Activated effector memory CD4-positive, alpha-beta T cell treated with anti-CD3 and anti-CD28 coated beads, Interleukin-2, amount 50 U/mL, for 16 hours (primary cell): ENCODE data around the gene TAF4B.
A peak's percentile ranks its signal among the peaks of the same experiment; 100 is the strongest.
"Not testable (repeated sequence)": the region's sequence is repeated elsewhere in the genome, so short reads cannot be mapped to it uniquely, and the experiment has no call there.

Experiments
- DNase-seq: peaks from one replicate; pipeline ENCODE4 v3.0.0-alpha.2; 2020

Gene TAF4B, protein sequence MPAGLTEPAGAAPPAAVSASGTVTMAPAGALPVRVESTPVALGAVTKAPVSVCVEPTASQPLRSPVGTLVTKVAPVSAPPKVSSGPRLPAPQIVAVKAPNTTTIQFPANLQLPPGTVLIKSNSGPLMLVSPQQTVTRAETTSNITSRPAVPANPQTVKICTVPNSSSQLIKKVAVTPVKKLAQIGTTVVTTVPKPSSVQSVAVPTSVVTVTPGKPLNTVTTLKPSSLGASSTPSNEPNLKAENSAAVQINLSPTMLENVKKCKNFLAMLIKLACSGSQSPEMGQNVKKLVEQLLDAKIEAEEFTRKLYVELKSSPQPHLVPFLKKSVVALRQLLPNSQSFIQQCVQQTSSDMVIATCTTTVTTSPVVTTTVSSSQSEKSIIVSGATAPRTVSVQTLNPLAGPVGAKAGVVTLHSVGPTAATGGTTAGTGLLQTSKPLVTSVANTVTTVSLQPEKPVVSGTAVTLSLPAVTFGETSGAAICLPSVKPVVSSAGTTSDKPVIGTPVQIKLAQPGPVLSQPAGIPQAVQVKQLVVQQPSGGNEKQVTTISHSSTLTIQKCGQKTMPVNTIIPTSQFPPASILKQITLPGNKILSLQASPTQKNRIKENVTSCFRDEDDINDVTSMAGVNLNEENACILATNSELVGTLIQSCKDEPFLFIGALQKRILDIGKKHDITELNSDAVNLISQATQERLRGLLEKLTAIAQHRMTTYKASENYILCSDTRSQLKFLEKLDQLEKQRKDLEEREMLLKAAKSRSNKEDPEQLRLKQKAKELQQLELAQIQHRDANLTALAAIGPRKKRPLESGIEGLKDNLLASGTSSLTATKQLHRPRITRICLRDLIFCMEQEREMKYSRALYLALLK

DNA sequence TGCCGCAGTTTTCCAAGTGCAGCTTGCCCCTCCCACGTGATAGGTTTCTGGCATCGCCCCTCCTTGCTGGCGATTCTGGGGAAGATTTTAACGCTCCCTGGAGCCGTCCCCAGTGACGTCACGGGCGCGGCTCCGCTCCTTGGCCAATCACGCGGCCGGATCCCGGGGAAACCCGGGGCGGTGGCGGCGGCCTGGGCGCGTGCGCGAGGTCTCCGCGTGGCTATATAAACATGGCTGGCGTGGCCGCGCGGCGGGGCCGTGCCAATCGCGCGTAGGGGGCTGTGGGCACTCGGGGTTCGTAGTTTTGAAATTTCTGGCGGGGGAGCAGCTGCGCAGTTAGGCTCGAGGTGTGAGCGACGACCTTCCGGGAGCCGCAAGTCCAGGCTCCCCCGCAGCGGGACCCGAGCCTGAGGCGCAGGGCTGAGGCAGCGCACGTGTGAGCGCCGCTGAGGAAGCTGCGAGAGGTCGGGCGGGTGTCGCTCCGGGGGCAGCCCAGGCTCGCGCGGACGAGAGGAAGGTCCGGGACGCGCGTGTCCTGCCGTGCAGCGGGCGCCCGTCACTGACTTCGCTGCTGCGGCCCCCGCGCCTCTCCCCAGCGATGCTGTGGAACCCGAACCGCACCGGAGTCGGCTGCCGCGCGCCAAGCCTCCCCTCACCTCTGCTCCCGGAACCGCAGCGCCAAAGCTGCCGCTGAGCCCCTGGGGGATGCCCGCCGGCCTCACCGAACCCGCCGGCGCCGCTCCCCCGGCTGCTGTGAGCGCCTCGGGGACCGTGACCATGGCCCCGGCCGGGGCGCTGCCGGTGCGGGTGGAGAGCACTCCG lies at the start of gene TAF4B:
TAF4B (plus strand) TSS at position 217 of the 822 bp plus-strand sequence; CDS start at position 706, 489 bp downstream.
- DNase-seq = peak; percentile 98

DNA sequence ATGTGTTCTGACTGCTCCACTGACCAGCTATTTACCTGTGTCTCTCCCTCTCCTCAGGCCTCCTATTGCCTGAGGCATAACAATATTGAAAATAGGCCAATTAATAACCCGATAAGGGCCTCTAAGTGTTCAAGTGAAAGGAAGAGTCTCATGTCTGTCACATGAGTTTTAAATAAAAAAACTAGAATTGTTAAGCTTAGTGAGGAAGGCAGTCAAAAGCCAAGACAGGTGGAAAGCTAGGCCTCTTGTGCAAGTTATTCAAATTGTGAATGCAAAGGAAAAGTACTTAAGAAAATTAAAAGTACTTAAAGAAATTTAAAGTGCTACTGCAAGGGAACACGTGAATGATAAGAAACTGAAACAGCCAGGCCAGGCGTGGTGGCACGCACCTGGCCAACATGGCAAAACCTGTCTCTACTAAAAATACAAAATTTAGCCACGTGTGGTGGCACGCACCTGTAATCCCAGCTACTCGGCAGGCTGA lies 44.9 kb upstream of the TAF4B start:
- no peak for DNase-seq

DNA sequence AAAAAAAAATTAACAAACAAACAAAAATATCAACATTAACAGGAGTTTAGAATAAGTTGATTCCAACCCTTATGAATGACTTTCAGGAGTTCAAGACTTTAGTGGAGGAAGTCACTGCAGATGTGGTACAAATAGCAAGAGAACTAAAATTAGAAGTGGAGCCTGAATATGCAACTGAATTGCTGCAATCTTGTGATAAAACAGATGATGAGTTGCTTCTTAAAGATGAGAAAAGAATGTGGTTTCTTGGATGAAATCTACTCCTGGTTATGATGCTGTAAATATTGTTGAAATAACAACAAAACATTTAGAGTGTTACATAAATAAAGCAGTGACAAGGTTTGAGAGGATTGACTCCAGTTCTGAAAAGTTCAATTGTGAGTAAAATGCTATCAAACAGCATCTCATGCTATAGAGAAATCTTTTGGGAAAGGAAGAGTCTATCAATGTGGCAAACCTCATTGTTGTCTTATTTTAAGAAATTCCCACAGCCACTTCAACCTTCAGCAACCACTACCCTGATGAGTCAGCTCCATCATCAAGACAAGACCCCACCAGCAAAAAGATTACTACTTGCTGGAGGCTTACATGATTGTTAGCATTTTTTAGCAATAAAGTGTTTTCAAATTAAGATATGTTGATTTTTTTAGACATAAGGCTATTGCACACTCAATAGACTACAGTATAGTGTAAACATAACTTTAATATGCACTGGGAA lies 42.7 kb upstream of the TAF4B start:
- no peak for DNase-seq

DNA sequence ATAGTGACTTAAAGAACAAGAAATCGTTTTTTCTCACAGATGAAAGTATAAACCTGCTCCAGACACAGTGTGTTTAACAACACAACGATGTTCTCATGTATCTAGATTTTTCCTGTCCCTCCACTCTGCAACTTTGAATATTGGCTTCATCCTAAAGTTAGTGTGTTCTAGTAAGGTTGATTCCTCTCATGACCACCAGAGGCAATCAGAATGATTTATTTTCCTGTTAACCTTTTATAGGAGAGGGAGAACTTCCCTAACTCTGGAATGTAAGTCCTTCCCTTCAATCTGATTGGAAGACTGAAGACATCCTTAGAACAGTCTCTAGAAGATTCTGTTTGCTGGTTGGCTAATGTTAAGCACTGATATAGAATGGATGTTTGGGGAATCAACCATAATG lies 41.0 kb upstream of the TAF4B start:
- no peak for DNase-seq

DNA sequence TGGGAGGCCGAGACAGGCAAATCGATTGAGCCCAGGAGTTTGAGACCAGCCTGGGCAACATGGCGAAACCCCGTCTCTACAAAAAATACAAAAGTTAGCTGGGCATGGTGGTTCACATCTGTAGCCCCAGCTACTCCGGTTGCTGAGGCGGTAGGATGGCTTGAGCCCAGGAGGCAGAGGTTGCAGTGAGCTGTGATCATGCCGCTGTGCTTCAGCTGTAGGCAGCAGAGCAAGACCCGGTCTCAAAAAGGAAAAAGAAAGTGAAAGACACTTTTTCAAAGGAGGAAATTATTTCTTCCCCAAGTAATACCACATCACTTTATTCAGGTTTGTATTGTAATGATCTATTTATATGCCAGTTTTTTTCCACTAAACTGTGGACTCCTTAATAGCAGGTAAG lies 35.7 kb upstream of the TAF4B start:
- peak; percentile 73 for DNase-seq

DNA sequence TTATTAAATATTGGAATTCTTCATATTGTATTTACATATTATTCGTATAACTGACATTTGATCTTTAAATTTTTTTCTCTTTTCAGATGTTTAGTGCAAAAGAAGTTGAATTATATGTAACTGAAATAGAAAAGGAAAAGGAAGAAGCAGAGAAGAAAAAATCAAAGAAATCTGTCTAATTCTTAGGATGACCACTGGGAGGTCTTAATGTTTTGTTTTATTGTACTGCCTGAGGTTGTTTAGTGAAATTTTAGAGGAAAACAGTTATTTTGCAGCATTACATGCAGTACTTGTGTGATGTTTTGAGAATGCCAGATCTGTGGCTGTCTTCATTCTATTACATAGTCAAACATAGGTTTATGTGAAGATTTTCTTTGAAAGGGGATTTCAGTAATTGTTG lies 34.0 kb upstream of the TAF4B start:
- no peak for DNase-seq

DNA sequence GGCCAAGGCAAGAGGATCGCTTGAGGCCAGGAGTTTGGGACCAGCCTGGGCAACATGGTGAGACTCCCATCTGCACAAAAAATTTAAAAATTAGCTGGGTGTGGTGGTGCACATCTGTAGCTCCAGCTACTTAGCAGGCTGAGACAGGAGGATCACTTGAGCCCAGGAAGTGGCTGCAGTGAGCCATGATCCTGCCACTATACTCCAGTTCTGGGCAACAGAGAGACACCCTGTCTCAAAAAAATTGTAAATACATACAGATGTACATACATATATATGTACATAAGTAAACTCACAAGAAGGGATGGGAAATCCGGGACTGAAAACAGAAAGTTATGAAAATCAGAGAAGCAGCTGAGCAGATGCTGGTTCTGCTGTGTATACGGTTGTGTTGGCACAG lies 29.6 kb upstream of the TAF4B start:
- DNase-seq = no peak

DNA sequence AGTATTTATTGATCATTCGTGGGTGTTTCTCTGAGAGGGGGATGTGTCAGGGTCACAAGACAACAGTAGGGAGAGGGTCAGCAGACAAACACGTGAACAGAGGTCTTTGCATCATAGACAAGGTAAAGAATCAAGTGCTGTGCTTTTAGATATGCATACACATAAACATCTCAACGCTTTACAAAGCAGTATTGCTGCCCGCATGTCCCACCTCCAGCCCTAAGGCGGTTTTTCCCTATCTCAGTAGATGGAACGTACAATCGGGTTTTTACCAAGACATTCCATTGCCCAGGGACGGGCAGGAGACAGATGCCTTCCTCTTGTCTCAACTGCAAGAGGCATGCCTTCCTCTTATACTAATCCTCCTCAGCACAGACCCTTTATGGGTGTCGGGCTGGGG lies 24.2 kb upstream of the TAF4B start:
- DNase-seq = not testable (repeated sequence)

DNA sequence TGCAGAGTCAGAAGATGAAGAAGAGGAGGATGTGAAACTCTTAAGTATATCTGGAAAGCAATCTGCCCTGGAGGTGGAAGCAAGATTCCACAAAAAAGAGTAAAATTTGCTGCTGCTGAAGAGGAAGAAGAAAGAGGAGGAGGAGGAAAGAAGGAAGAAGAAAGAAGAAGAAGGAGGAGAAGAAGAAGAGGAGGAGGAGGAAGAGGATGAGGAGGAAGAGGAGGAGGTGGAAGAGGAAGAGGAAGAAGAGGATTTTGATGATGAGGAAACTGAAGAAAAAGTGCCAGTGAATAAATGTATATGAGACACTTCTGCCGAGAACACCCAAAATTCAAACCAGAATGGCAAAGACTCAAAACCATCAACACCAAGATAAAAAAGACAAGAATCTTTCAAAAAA lies 20.9 kb upstream of the TAF4B start:
- no peak for DNase-seq

DNA sequence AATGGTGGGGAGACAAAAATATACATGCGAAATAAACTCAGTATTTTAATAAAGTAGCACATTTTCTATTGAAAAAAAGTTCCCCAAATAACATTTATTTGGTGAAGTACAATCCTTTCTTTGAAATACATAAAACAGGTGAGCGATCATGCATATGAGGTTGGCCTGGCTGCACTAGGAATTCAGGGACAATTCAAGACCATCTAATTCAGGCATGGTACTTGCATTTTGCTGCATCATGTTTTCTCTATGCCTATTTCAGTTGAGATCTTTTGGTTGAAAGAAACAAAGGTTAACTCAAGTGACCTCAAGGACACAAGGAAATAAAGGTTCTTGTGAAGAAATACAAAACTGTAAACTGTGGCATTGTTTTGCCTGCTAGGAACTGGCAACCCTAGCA lies 19.8 kb upstream of the TAF4B start:
- DNase-seq = no peak

DNA sequence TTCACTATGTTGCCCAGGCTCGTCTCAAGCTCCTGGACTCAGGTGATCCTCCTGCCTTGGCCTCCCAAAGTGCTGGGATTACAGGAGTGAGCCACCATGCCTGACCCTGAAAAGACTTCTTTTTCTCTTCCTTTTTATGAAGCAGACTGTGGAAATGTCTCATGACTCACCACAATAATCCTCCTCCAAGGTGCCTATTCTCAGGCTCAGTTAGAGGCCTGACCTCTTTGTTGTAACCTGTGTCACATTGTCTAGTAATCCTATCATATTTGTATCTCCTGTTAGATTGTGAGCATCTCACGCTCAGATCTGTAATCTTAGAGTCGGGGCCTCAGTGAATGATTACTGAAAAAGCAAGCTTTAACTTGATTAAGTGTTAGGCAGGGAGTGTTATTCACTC lies 18.3 kb upstream of the TAF4B start:
- DNase-seq = no peak

DNA sequence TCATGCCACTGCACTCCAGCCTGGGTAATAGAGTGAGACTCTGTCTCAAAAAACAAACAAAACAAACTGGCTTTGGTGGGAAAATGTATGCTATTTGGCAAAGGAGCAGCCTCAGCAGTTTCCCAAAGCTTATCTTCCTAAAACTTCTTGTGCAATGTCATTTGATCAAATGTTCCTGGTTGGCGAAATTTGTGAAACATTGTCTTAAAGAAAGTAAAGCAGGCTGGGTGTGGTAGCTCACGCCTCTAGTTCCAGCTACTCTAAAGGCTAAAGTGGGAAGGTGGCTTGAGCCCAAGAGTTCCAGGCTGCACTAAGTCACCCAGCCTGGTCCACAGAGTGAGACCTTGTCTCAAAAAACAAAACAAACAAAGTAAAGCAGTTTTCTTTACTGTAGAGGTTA lies 17.3 kb upstream of the TAF4B start:
- no peak for DNase-seq

DNA sequence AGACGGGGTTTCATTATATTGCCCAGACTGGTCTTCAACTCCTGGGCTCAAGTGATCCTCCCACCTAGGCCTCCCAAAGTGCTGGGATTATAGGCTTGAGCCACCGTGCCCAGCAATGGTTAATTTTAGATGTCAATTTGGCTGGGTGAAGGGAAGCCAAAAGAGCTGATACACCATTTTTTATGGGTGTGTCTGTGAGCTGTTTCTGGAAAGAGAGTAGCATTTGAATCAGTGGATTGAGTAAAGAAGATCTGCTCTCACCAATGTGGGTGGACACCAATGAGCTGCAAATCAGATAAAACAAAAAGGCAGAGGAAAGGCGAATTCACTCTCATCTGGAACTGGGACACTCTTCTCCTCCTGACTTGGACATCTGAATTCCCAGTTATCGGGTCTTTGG lies 16.1 kb upstream of the TAF4B start:
- no peak for DNase-seq

DNA sequence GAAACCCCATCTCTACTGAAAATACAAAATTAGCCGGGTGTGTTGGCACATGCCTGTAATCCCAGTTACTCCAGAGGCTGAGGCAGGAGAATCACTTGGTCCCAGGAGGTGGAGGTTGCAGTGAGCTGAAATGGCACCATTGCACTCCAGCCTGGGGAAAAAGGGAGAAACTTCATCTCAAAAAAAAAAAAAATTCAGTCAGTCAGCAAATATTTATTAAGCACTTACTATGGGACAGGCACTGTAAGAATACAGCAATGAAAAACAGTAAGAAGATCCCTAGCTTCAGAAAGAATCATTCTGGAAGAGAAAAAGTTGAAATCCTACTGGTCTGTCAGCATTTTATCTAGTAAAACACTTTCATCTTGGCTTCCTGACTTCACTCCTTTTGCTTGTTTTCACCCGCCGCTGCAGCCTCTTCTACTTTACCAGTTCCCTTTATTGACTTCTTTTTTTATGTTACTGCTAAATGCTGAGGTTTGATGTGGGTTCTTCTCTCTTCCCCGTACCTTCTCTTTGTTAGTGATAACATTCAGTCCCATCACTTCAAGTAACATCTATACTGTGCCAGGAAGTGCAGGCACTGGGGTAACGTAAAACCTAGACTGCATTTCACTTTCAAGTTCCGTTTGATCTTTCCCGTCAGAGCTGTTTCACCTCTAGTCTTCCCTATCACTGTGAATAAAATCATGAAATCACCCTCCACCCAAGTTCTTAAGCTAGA lies 10.8 kb upstream of the TAF4B start:
- peak; percentile 66 for DNase-seq

DNA sequence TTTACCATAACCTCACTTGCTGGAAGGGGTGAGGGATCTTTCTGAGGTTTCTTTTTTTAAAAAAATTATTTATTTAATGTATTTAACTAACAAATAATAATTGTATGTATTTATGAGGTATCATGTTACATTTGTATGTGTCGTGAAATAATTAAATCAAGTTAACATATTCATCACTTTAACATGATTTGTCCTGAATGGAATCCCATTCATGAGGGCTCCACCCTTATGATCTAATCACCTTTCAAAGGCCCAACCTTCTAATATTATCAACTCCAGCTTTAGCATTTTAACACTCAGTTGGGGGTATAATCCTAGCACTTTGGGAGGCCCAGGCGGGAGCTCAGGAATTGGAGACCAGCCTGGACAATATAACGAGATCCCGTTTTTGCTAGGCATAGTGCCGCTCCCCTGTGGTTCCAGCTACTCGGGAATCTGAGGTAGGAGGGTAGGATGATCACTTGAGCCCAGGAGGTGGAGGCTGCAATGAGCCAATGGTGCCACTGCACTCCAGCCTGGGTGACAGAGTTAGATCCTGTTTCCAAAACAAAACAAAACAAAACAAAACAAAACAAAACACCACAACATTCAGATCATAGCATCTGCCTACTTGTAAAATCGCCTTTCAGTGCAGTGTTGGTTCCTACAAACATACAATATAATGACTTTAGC lies 1.1 kb upstream of the TAF4B start:
- no peak for DNase-seq

DNA sequence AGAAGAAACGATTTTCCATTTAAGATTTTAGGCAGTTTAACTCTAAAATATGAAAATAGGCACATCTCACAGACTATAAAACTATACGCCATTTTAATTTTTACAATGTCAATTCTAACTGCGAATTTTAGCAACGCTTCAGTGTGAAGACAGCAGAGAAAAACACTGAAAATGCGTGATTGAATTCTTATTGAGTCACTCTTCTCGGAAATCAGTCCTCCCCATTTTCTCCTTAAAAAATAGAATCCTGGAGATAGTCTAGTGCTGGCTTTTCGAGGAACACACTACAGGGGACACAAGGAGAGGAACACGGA lies 373 bp upstream of the TAF4B start:
- no peak for DNase-seq

DNA sequence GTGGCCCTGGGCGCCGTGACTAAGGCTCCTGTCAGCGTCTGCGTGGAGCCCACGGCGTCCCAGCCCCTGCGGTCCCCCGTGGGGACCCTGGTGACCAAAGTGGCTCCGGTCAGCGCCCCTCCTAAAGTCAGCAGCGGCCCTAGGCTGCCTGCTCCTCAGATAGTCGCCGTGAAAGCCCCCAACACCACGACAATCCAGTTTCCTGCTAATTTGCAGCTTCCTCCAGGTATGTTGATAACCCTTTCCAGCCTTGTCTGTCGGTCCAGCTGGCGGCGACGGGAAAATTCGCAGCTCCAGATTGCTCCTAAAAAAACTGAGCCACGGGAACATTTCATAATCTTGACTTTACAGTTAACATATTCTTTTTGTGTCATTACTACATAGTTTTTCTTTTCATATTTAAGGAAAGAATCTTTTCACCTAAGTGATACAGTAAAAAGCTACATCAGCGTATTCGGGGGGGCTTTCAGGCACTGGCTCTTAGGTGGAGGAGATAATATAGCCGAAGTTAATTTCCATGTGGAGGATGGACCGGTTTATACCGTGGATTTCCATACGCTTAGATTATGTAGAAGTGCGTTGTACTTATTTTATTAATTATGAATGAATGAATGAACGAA lies 916 bp downstream of the TAF4B start:
- DNase-seq = no peak

DNA sequence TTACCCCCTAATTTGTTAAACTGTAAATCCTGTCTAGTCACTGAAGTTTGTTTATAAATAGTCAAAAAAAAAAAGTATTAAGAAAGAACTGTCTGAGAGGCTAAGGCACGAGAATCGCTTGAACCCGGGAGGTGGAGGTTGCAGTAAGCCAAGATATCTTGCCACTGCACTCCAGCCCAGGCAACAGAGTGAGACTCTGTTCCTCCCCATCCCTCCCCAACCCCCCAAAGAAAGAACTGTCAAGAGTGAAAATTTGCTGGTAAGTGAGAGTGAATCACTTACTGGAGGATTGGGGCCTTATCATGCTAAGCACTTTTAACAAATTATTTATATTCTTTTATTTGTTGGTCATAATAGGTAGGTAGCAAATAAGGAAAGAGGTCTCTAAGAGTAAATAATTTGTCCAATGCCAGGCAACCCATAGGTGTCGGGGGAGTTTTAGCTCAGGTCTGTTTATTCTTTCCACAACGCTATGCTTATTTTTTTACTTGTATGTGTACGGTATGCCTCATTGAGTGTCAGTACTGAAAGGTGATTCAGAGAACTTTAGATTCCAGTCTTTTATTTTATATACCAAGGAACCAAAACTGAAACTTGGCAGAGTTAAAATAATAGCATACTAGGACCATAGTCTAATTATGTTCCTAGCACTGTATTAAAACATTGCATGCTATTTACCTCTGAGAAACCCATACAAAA lies 2.5 kb downstream of the TAF4B start:
- no peak for DNase-seq

DNA sequence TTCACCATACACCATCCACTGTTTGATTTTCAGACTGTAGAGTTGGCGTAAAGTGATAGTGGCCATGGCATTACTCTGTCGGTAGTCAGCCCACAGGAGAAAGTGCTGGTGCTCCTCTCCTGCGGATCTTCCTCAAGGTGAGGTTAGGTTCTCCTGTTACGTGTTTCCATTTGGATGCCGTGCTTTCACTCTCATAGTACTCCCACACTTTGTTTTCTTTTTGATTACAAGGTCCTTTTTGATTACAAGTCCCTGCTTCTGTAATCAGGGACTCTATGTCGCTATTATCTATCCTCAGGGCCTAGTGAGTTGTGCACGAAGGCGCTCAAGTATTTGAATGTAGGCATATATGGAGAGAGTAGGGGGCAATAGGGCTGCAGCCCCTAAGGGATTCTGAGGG lies 4.3 kb downstream of the TAF4B start:
- DNase-seq = no peak

DNA sequence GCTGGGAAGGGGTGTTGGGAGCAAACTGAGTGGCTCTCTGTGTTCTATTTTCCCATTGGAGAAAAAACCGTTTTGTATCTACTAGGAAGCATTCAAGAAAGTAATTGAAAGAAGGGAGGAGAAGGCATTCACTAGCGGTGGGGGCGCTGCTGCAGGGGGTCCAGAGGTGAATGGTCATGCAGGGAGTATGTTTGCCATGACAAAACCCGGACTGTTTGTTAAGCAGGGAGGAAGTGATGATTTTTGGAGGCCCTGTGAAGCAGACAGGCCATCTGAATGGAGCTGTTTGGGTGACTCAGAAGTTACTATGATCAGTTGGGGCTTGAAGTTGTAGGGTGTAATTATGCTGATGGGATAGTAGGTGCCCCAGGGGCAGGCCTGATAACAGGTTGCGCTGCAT lies 7.0 kb downstream of the TAF4B start:
- DNase-seq = no peak
